GM12878 (cell line): ENCODE data around the gene FOXK1. TPM values are rescaled to one million over a fixed set of nuclear protein-coding genes. Genes with fewer than 3 reads are reported as not detected.

Experiments used
- ATAC-seq: fragments of 200-7000 bp; cut with Tn5 transposase; 3 replicates; pipeline ENCODE4 v1.9.1; 2020; ENCODE audit warnings: mild to moderate bottlenecking, moderate library complexity
- BruUV-seq: library from RNA; stranded (reverse); fragments of 400-500 nt; replicated peaks from 2 replicates; lab custom pipeline; 2021; lab: Mats Ljungman, UMichigan
- CTCF ChIA-PET: fragments of 300-600 bp; sonication (Branson Sonifier 250); formaldehyde crosslinking; extraction: SDS; loops from one replicate; lab custom pipeline; 2021; ENCODE audit warnings: inconsistent platforms; lab: Yijun Ruan, JAX
- POLR2A ChIA-PET: fragments of 350-600 bp; formaldehyde crosslinking; extraction: SDS; loops from one replicate; lab custom pipeline; 2021; ENCODE audit warnings: inconsistent platforms; lab: Charles Lee
- RAD21 ChIA-PET: fragments of 300-600 bp; sonication (Branson Sonifier 250); formaldehyde crosslinking; loops from one replicate; lab custom pipeline; 2023; ENCODE audit warnings: antibody characterized with exemption; ENCODE audit not compliant: unreplicated experiment; lab: Charles Lee
- SMC1A ChIA-PET: fragments of 300-600 bp; sonication (Branson Sonifier 250); formaldehyde crosslinking; loops from one replicate; lab custom pipeline; 2023; ENCODE audit not compliant: unreplicated experiment, uncharacterized antibody; lab: Charles Lee
- DNase-seq: peaks from one replicate; pipeline ENCODE4 v3.0.0-alpha.2; 2011; ENCODE audit warnings: low read depth, low spot score
- FAIRE-seq: peaks from 3 replicates; lab custom pipeline; 2011; peaks lifted over from hg19 to GRCh38; lab: Jason Lieb, UNC
- H2AFZ ChIP-seq: 2 replicates; pipeline ENCODE4 v1.6.0; 2011; ENCODE audit warnings: low read depth, low read length, control low read depth; ENCODE audit not compliant: control insufficient read depth
- H3K27ac ChIP-seq: 2 replicates; pipeline ENCODE4 v1.5.1; 2011; ENCODE audit warnings: control low read depth; ENCODE audit not compliant: control insufficient read depth, insufficient read depth
- H3K27me3 ChIP-seq, 2 experiments: replicated peaks in 1 of 2; 2 replicates each; pipeline versions ENCODE4 v1.6.0 to v1.6.1; 2011; ENCODE audit warnings: low read length in 1 of 2; ENCODE audit not compliant: control insufficient read depth in 2 of 2, insufficient read depth in 2 of 2
- H3K36me3 ChIP-seq, 2 experiments: 2 replicates each; pipeline ENCODE4 v1.5.1; 2011; ENCODE audit warnings: low read length in 1 of 2; ENCODE audit not compliant: control insufficient read depth in 2 of 2, insufficient read depth in 2 of 2
- H3K4me1 ChIP-seq: 2 replicates; pipeline ENCODE4 v1.6.1; 2011; ENCODE audit warnings: mild to moderate bottlenecking, low read length, moderate library complexity, mixed read lengths; ENCODE audit not compliant: control insufficient read depth, insufficient read depth
- H3K4me2 ChIP-seq: 2 replicates; pipeline ENCODE4 v1.6.0; 2011; ENCODE audit warnings: control low read depth; ENCODE audit not compliant: control insufficient read depth, insufficient read depth
- H3K4me3 ChIP-seq: fragments of 200-600 bp; sonication (generic); 2 replicates; pipeline ENCODE4 v1.5.1; 2016
- H3K79me2 ChIP-seq: 2 replicates; pipeline ENCODE4 v1.6.0; 2011; ENCODE audit warnings: low read length; ENCODE audit not compliant: control insufficient read depth, insufficient read depth
- H3K9ac ChIP-seq: 2 replicates; pipeline ENCODE4 v1.8.0; 2011; ENCODE audit warnings: low read length, control low read depth, mixed read lengths; ENCODE audit not compliant: control insufficient read depth, insufficient read depth
- H3K9me3 ChIP-seq: replicated peaks from 3 replicates; pipeline ENCODE4 v1.5.1; 2011; ENCODE audit warnings: mild to moderate bottlenecking, low read length; ENCODE audit not compliant: control insufficient read depth, insufficient read depth
- H4K20me1 ChIP-seq: 2 replicates; pipeline ENCODE4 v1.6.0; 2011; ENCODE audit not compliant: control insufficient read depth, insufficient read depth
- EGR1 ChIP-seq, 2 experiments: IDR thresholded peaks; 1 replicate in 1 of 2; 2 replicates in 1 of 2; pipeline ENCODE4 v1.6.1; 2011 to 2012; ENCODE audit warnings: low read depth in 2 of 2, low read length in 2 of 2, borderline replicate concordance in 1 of 2, mild to moderate bottlenecking in 1 of 2, moderate library complexity in 1 of 2
- KDM1A ChIP-seq: fragments of 200-600 bp; sonication (generic); IDR thresholded peaks from 2 replicates; pipeline ENCODE4 v1.6.1; 2016; ENCODE audit warnings: borderline replicate concordance
- NBN ChIP-seq: fragments of 450-650 bp; IDR thresholded peaks from 2 replicates; pipeline ENCODE4 v1.6.1; 2016
- NRF1 ChIP-seq: conservative IDR thresholded peaks from 2 replicates; pipeline ENCODE4 v1.6.1; 2011; ENCODE audit warnings: mild to moderate bottlenecking, low read depth, low read length, improper control_type of control experiment
- PAX8 ChIP-seq: fragments of 450-650 bp; IDR thresholded peaks from 2 replicates; pipeline ENCODE4 v1.6.1; 2017; ENCODE audit warnings: mild to moderate bottlenecking, moderate library complexity
- POLR2A ChIP-seq: IDR thresholded peaks from 2 replicates; pipeline ENCODE4 v1.6.1; 2011; ENCODE audit warnings: low read depth, mild to moderate bottlenecking, low read length
- POLR2AphosphoS5 ChIP-seq: IDR thresholded peaks from 2 replicates; pipeline ENCODE4 v1.6.1; 2011; ENCODE audit warnings: mild to moderate bottlenecking, low read length, inconsistent platforms
- RUNX3 ChIP-seq: IDR thresholded peaks from 2 replicates; pipeline ENCODE4 v1.6.1; 2012; ENCODE audit warnings: low read length, inconsistent platforms
- ZNF622 ChIP-seq: fragments of 450-650 bp; IDR thresholded peaks from 2 replicates; pipeline ENCODE4 v1.6.1; 2017; ENCODE audit warnings: mild to moderate bottlenecking, inconsistent platforms
- WGBS: methylation state at CpG from one replicate; pipeline ENCODE4 v1.1.6; 2016; ENCODE audit warnings: low lambda C conversion rate; ENCODE audit not compliant: insufficient replicate concordance, insufficient coverage; ENCODE audit errors: missing lambda C conversion rate; 5-methylcytosine and 5-hydroxymethylcytosine counted together
- in situ Hi-C: fragments of 300-500 bp; cut with MboI; formaldehyde crosslinking; loops from 9 replicates; pipeline ENCODE4 v1.14.3; 2018; ENCODE audit warnings: mixed read lengths
- intact Hi-C: fragments of 100-400 bp; cut with micrococcal nuclease; formaldehyde crosslinking; loops from one replicate; pipeline ENCODE4 v1.14.2; 2022; ENCODE audit not compliant: unreplicated experiment
- polyA plus RNA-seq, 11 experiments: library from polyadenylated mRNA; depleted of rRNA in 4 of 11; unstranded in 6 of 11; stranded (reverse) in 5 of 11; fragments of >200 nt; fragmentation: Nextera tagmentation in 4 of 11; fragmentation: Illumina TruSeq in 1 of 11; extraction: Ambion mirVana in 4 of 11; extraction: Trizol in 1 of 11; gene quantifications; 1 replicate in 1 of 11; 2 replicates in 10 of 11; pipeline versions ENCODE4 v1.2.1 to v1.2.3, GENCODE V29; 2011 to 2016; ENCODE audit warnings: inconsistent platforms in 2 of 11, missing spikeins in 2 of 11, low read depth in 1 of 11
- total RNA-seq, 4 experiments: library from RNA; depleted of rRNA in 3 of 4; stranded (reverse); fragments of >200 nt in 3 of 4; fragmentation: Illumina TruSeq in 1 of 4; extraction: Trizol in 1 of 4; gene quantifications; 2 replicates each; pipeline versions ENCODE4 v1.2.1 to v1.2.3, GENCODE V29; 2013 to 2021
- TF ChIP-seq, protein P1 (sequence below): IDR thresholded peaks from 2 replicates; pipeline ENCODE4 v1.6.1; 2011; ENCODE audit warnings: borderline replicate concordance, low read depth, mild to moderate bottlenecking, moderate library complexity, low read length; ENCODE audit not compliant: insufficient read depth, poor library complexity, severe bottlenecking
- TF ChIP-seq, protein P2 (sequence below): fragments of 450-650 bp; IDR thresholded peaks from 2 replicates; pipeline ENCODE4 v1.6.1; 2017; ENCODE audit warnings: mild to moderate bottlenecking, moderate library complexity

FOXK1 gene
- total and polyA plus RNA-seq, 10 of the 15 experiments (the other 5 are each of a cell fraction or from before 2014, with no cell fraction given), result 0.24 to 31.8 (median 4.5) TPM

DNA sequence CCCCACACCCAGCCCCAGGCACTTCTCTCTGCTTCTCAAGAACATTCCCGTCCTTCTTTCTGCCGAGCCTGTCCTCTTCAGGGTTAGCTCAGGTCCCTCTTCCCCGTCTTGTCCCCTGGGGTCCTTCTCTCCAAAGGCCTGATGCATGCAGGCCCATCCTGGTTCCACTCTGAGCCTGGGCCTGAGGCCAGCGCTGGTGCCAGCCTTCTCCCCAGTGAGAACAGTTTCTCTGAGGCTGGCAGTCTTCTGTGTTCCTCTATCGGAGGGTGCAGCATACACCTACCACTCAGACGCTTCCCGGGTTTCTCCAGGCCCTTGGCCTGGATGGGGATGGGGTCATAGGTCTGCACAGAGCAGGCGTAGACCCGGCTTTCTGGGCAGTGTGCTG, 108.0 kb downstream of the FOXK1 start (continued):
- TF ChIP-seq, protein P1, sequence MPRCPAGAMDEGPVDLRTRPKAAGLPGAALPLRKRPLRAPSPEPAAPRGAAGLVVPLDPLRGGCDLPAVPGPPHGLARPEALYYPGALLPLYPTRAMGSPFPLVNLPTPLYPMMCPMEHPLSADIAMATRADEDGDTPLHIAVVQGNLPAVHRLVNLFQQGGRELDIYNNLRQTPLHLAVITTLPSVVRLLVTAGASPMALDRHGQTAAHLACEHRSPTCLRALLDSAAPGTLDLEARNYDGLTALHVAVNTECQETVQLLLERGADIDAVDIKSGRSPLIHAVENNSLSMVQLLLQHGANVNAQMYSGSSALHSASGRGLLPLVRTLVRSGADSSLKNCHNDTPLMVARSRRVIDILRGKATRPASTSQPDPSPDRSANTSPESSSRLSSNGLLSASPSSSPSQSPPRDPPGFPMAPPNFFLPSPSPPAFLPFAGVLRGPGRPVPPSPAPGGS, result no peak
- TF ChIP-seq, protein P2, sequence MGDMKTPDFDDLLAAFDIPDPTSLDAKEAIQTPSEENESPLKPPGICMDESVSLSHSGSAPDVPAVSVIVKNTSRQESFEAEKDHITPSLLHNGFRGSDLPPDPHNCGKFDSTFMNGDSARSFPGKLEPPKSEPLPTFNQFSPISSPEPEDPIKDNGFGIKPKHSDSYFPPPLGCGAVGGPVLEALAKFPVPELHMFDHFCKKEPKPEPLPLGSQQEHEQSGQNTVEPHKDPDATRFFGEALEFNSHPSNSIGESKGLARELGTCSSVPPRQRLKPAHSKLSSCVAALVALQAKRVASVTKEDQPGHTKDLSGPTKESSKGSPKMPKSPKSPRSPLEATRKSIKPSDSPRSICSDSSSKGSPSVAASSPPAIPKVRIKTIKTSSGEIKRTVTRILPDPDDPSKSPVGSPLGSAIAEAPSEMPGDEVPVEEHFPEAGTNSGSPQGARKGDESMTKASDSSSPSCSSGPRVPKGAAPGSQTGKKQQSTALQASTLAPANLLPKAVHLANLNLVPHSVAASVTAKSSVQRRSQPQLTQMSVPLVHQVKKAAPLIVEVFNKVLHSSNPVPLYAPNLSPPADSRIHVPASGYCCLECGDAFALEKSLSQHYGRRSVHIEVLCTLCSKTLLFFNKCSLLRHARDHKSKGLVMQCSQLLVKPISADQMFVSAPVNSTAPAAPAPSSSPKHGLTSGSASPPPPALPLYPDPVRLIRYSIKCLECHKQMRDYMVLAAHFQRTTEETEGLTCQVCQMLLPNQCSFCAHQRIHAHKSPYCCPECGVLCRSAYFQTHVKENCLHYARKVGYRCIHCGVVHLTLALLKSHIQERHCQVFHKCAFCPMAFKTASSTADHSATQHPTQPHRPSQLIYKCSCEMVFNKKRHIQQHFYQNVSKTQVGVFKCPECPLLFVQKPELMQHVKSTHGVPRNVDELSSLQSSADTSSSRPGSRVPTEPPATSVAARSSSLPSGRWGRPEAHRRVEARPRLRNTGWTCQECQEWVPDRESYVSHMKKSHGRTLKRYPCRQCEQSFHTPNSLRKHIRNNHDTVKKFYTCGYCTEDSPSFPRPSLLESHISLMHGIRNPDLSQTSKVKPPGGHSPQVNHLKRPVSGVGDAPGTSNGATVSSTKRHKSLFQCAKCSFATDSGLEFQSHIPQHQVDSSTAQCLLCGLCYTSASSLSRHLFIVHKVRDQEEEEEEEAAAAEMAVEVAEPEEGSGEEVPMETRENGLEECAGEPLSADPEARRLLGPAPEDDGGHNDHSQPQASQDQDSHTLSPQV, result no peak
- TF ChIP-seq NBN, result no peak
- no peak for TF ChIP-seq RUNX3
- no peak for TF ChIP-seq PAX8
- TF ChIP-seq NRF1, result no peak
- no peak for TF ChIP-seq POLR2A
- TF ChIP-seq KDM1A, result no peak

DNA sequence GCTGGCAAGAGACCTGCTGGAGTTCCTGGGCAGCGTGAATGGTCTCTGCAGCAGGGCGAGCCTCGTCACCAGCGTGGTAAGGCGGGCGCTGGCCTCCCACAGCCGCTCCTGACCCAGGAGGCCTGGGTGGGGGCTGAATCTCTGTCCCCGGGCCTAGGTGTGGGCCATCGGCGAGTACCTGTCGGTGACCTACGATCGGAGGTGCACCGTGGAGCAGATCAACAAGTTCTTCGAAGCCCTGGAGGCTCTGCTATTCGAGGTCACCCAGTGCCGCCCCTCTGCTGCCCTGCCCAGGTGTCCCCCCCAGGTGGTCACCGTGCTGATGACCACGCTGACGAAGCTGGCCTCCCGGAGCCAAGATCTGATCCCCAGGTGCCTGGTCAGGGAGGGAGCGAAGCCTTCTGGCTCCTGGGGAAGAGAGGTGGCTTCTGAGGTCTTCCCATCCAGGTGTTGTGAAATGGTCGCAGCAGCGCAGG, 108.5 kb downstream of the FOXK1 start:
- 96% methylated on average over 23 of the region's 24 CpGs for WGBS
- no peaks in the 10 kb centered on the region for H3K4me1 ChIP-seq
- H3K79me2 ChIP-seq, result no peaks in the 10 kb centered on the region
- POLR2A ChIA-PET, result no interaction called here
- RAD21 ChIA-PET, result no interaction called here
- no peaks in the 10 kb centered on the region for H4K20me1 ChIP-seq
- H3K4me3 ChIP-seq, result no peak overlapping the region
- no peak overlapping the region for H3K4me2 ChIP-seq
- no peaks in the 10 kb centered on the region; the same call in 2 of the 3 replicates for H3K9me3 ChIP-seq
- TF ChIP-seq POLR2A, result peak; percentile 50; the same call in 1 of the 2 replicates
- TF ChIP-seq POLR2AphosphoS5, result peak; percentile 3; the same call in 1 of the 2 replicates
- no peak for TF ChIP-seq ZNF622
- no peak for TF ChIP-seq EGR1 (IDR thresholded peaks at IDR 0.05; ENCODE audit: borderline replicate concordance in 1 of 2, low read depth in 2 of 2, low read length in 2 of 2)
- no peaks in the 10 kb centered on the region for H3K27me3 ChIP-seq
- BruUV-seq, result TSS peak; percentile 29
- intact Hi-C loops (loop anchor here (10.0 kb wide), 1 partner anchor 184 kb away; no protein-coding TSS in a partner anchor), in situ Hi-C loops (no loop called here)
- H3K27ac ChIP-seq, result no peak overlapping the region
- H3K36me3 ChIP-seq, result peaks cover 4 to 25% of the 10 kb centered on the region in 2 experiments; a peak in 3 of 4 replicates
- no peak for ATAC-seq
- H3K9ac ChIP-seq, result no peak overlapping the region
- no peak for DNase-seq
- SMC1A ChIA-PET, result no interaction called here
- CTCF ChIA-PET, result no interaction called here
- no peak for FAIRE-seq
- H2AFZ ChIP-seq, result no peak overlapping the region
